ENCODE measurements around the gene PPM1M. TPM values are rescaled to one million over a fixed set of nuclear protein-coding genes. Genes with fewer than 3 reads are reported as not detected.

Gene PPM1M
- total and polyA plus RNA-seq, 10 of the 15 experiments (the other 5 are each of a cell fraction or from before 2014, with no cell fraction given) = 7.3 to 24.8 (median 15.8) TPM

- no peak overlapping the region for H3K27ac ChIP-seq (ENCODE audit: control insufficient read depth, insufficient read depth)
- H3K4me1 ChIP-seq (ENCODE audit: control insufficient read depth, insufficient read depth, low read length) = peaks cover 17% of the 10 kb centered on the region
- no TSS peak for BruUV-seq (replicated peaks)
Observed at GRCh38 chr3:52233108-52233591, 12.4 kb upstream of the PPM1M start.

More at GRCh38 chr3:52233108-52233591, 12.4 kb upstream of the PPM1M start:
- no peaks in the 10 kb centered on the region for H3K9me3 ChIP-seq (replicated peaks; ENCODE audit: control insufficient read depth, insufficient read depth, low read length)
- ChIA-PET CTCF (interaction anchor here (1.0 to 5.7 kb wide), 10 partner anchors 10 to 229 kb away, joined by 3 to 91 read pairs (median 18); partner anchors contain the start of genes GLYCTK and WDR82), POLR2A (interaction anchor here (0.6 to 2.4 kb wide), 7 partner anchors 11 to 179 kb away, joined by 3 to 8 read pairs (median 4); no protein-coding TSS in a partner anchor), RAD21 (ENCODE audit: unreplicated experiment) (interaction anchor here (0.5 to 3.1 kb wide), 9 partner anchors 9 to 106 kb away, joined by 3 to 30 read pairs (median 7); partner anchors contain the start of genes GLYCTK, POC1A and PPM1M), SMC1A (ENCODE audit: uncharacterized antibody, unreplicated experiment) (interaction anchor here (1.4 to 2.9 kb wide), 5 partner anchors 10 to 104 kb away, joined by 3 to 36 read pairs (median 9); no protein-coding TSS in a partner anchor)
- H3K9ac ChIP-seq (ENCODE audit: control insufficient read depth, insufficient read depth, low read length) = no peak overlapping the region
- H3K79me2 ChIP-seq (ENCODE audit: control insufficient read depth, insufficient read depth, low read length) = peaks cover 17% of the 10 kb centered on the region
- no peaks in the 10 kb centered on the region for H4K20me1 ChIP-seq (ENCODE audit: control insufficient read depth, insufficient read depth)
- no peak for FAIRE-seq
- no peaks in the 10 kb centered on the region for H3K27me3 ChIP-seq (replicated peaks in 1 of 2; ENCODE audit: control insufficient read depth in 2 of 2, insufficient read depth in 2 of 2, low read length in 1 of 2)
- WGBS (ENCODE audit: insufficient coverage, insufficient replicate concordance, low lambda C conversion rate, missing lambda C conversion rate) = 92% methylated on average over 5 of the region's 5 CpGs
- no peak overlapping the region for H3K4me3 ChIP-seq
- TF ChIP-seq TBL1XR1 (IDR thresholded peaks at IDR 0.05; ENCODE audit: low read depth, low read length) (no peak), SMAD5 (IDR thresholded peaks at IDR 0.05; ENCODE audit: low read depth) (no peak), MAX (IDR thresholded peaks at IDR 0.05; ENCODE audit: low read depth, low read length) (no peak), RUNX3 (IDR thresholded peaks at IDR 0.05; ENCODE audit: low read length) (no peak), CEBPB (IDR thresholded peaks at IDR 0.05; ENCODE audit: borderline replicate concordance in 1 of 2, low read depth in 2 of 2, low read length in 2 of 2) (no peak), TCF7 (IDR thresholded peaks at IDR 0.05; ENCODE audit: borderline replicate concordance) (no peak), STAT3 (IDR thresholded peaks at IDR 0.05; ENCODE audit: low read depth, low read length) (no peak), MTA2 (IDR thresholded peaks at IDR 0.05; ENCODE audit: low read depth) (no peak), CUX1 (IDR thresholded peaks at IDR 0.05; ENCODE audit: insufficient replicate concordance, low read depth, low read length) (no peak), SREBF1 (IDR thresholded peaks at IDR 0.05; ENCODE audit: low read length) (no peak), ATF3 (IDR thresholded peaks at IDR 0.05; ENCODE audit: borderline replicate concordance, extremely low read depth, low read depth, low read length) (no peak), BMI1 (IDR thresholded peaks at IDR 0.05; ENCODE audit: borderline replicate concordance) (no peak)
- no peak for DNase-seq (ENCODE audit: low read depth, low spot score)
- no peak overlapping the region for H2AFZ ChIP-seq (ENCODE audit: control insufficient read depth, low read depth, low read length)
- H3K4me2 ChIP-seq (ENCODE audit: control insufficient read depth, insufficient read depth) = no peak overlapping the region
- H3K36me3 ChIP-seq (ENCODE audit: control insufficient read depth in 2 of 2, insufficient read depth in 2 of 2, low read length in 1 of 2) = peaks cover 14 to 27% of the 10 kb centered on the region in 2 experiments
- ATAC-seq = no peak
- intact Hi-C loops (cut with micrococcal nuclease; ENCODE audit: unreplicated experiment) (no loop called here), in situ Hi-C loops (cut with MboI) (loop anchor here (5.0 kb wide), 1 partner anchor 109 kb away; no protein-coding TSS in a partner anchor)
